ENCODE data around the gene KCTD12.

KCTD12 gene

GRCh38 chr13:76886005-76886291 is 257 bp downstream of the KCTD12 start:
- no peak for DNase-seq

GRCh38 chr13:76885203-76886004 is 801 bp downstream of the KCTD12 start:
- peak; percentile 67 for DNase-seq

GRCh38 chr13:76884907-76885202 is 1.4 kb downstream of the KCTD12 start:
- no peak for DNase-seq

- no peak for DNase-seq
Measured at GRCh38 chr13:76884186-76884906, 1.9 kb downstream of the KCTD12 start.

DNA sequence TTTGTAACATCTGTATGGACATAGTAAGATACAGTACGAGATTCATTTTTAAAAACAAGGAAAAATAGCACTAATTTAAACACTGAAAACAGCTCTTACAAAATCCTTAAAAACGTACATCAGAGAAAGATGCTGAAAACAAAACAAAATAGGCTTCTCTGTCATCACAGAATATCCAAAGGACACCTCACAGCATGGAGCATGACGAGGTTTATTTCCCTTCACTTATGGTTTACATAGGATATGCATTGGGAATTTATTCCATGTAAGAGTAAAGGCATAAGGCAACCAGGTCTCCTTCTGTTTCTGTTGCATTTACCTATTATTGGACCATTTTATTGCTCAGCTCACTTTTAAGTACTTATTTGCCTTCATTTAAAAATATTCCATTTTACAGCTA is 3.0 kb downstream of the KCTD12 start:
- no peak for DNase-seq

- DNase-seq = no peak
Measured at GRCh38 chr13:76882431-76882830, 3.8 kb downstream of the KCTD12 start.

GRCh38 chr13:76879883-76880270 is 6.3 kb downstream of the KCTD12 start:
- DNase-seq = no peak

DNA sequence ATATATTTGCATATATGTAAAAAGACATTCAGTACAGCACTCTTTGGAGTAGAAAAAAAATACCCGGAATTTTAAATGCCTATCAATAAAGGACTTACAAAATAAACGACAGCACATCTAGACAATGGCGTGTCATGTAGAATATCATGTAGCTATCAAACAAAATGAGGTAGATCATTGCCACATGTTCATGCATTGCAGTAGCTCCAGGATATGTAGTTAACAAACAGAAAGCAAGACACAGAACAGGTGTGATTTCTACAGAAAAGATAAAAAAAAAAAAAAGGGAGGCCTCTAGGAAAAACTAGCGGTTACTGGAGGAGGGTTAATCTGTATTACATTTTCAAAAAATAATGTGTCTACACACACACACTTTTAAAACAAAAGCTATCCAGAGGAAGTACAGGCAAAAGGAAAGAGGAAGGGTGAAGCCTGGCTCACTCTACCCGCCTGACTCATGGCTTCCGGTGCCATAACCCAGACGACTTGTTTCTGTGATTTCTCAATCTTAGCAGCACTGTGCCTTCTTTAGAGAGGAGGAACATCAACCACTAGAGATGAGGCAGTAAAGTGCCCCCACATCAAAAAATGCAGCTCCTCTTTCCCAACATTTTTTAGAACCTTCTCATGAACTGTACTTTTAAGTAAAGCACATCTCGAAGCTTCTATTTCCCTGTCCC is 6.9 kb downstream of the KCTD12 start:
- peak; percentile 67 for DNase-seq

DNA sequence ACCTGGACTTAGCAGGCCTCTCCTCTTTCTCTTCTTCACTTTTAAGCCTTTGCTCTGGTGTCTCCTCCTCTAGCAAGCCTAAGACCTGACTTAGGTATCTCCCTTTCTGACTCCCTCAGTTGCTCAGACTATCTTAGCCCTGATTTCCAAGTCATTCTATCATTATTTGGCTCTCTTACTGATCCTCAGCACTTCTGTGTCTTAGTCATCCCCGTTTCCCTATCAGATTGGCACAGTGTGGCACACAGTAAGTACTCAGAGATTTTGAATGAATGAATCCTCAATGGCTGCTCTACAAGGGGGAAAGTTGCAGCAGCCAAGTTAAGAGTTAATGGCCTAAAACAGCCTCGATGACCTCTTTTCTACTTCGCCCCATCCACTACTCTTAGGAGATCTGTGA is 8.2 kb downstream of the KCTD12 start:
- no peak for DNase-seq

DNA sequence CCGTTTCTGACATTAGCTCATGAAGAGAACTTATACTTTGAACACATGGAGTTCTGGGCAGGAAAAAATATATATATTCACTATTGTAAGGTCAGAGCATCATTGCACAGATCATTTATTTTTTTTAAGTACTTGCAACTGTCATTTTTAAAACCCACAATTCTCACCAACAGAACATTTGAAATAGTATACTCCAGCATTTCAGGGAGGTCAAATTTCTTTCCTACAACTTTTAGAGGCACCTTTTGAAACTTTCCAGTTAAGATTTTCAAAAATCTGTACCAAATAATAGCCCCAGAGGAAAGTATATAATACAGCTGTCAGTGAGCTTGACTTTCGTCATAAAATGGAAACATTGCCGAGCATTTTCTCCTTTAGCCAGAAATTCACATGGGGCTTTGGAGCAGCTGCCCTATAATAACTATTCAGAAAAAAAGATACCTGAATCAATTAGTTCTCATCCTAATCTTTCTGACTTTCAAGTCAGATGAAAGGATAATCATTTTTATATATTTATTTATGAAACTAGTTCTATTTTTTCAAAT is 10.9 kb downstream of the KCTD12 start:
- no peak for DNase-seq

- no peak for DNase-seq
Measured at GRCh38 chr13:76874479-76874878, 11.7 kb downstream of the KCTD12 start.

GRCh38 chr13:76873445-76873844 is 12.8 kb downstream of the KCTD12 start:
- no peak for DNase-seq

- no peak for DNase-seq
Measured at GRCh38 chr13:76872675-76873074, 13.5 kb downstream of the KCTD12 start.

DNA sequence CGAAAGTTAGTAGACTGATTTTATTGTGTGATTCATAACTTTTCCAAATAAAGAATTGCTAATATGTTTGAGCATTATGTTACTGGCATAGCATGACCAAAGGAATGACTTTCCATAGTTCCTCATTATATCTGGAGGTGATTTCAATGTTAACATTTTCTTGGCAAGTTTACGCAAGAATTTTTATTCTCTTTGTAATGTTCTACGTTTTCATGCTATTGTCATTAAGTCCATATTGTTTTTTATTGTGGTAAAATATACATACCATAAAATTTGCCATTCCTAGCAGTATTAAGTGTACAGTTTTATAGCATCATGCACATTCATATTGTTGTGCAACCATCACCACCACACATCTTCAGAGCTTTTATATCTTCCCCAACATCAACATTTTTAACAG is 14.8 kb downstream of the KCTD12 start:
- no peak for DNase-seq

DNA sequence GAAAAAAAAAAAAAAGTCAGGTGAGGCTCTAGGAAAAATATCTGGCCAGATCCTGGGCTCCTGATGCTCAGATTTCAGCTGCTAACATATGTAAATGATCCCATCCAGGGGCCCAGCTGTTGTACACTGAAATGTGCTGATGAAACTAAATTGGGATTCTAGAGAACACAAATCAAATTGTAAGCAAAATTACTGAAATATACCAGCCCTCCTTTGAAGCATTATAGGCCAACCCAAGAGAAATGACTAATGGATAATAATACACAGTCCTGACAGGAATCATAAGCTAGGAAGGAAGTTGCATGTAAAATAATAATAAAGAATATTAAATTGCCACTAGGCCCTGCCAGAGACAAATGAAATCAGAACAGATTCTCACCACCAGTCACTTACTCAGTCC is 17.8 kb downstream of the KCTD12 start:
- no peak for DNase-seq

DNA sequence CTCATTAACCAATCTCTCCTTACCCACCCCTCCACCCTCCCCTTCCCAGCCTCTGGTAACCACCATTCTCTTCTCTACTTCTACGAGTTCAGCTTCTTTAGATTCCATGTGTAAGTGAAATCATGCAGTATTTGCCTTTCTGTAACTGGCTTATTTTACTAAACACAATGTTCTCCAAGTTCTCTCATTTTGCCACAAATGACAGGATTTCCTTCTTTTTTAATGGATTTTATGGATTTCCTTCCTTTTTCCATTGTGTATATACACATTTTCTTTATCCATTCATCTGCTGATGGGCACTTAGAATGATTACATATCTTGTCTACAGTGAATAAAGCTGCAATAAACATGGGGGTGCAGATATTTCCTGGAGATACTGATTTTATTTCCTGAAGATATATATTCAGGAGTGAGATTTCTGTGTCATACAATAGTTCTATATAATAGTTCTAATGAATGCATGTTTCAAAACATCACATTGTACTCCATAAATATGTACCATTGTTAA is 20.2 kb downstream of the KCTD12 start:
- DNase-seq = no peak

DNA sequence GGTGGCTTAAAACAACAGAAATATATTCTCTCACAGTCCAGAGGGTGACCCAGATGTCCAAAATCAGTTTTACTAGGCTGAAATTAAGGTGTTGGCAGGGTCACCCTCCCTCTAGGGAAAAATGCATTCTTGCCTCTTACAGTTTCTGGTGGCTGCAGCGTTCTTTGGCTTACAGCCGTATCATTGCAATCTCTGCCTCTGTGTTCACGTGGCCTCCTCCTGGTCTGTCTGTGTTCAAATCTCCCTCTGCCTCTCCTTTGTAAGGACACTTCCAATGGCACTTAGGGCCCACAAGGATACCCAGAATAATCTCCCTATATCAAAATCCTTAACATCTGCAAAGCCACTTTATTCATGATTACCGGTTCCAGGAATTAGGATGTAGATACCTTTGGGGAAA is 21.1 kb downstream of the KCTD12 start:
- no peak for DNase-seq

- DNase-seq = no peak
Measured at GRCh38 chr13:76864259-76864658, 21.9 kb downstream of the KCTD12 start.

DNA sequence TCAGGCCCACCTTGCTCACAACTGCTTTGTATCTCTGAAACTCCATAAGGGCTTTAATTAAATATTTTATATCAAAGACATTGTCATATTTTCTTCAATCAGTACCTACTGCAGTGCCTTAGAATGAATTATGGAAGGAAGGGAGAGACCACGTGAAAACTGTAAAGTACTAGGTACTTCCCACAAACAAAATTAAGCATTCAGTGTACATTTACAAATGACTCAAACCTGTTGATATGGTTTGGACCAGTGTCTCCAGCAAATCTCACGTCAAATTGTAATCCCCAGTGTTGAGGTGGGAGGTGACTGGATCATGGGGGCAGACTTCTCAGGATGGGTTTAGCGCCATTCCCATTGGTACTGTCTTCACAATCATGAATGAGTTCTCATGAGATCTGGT is 23.2 kb downstream of the KCTD12 start:
- no peak for DNase-seq

DNA sequence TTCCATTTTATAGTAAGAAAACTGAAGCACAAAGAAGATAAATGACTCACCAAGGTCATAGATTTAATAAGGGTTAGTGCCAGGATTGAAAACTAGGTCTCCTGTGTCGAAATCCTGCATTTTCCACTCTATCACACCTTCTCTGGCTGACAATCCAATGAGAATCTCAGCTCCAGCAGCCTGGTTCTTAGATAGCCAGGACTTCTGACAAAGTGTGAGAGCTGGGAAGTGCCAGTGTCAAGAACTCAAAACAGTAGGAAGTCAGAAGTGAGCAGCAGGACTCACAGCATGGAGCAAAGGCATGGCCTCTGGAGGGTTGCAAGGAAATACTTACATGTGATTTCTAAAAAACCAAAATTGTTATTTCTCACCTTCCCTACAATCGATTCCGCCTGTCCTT is 24.3 kb downstream of the KCTD12 start:
- no peak for DNase-seq

GRCh38 chr13:76860706-76861105 is 25.5 kb downstream of the KCTD12 start:
- no peak for DNase-seq

DNA sequence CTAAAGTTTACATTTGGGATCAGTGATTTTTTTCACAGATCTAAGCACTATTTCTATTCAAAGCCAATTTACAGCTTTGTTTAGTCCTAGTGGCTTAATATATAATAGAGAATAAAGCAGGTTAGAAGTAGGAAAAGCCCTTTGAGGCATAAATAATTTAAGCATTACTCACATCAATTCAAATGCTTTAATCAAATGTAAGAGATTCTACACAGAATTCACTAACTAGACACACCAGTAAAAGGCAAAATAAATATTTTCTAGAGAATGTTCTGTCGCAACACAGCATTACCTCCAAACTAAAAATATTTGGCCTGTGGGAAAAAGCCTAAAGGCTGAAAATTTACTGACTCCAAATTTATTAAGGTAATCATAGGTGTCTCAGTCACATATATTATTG is 31.3 kb downstream of the KCTD12 start:
- DNase-seq = no peak

GRCh38 chr13:76853921-76854608 is 32.1 kb downstream of the KCTD12 start:
- DNase-seq = no peak

Measured in KG1 (cell line).